Measurements from ENCODE around the gene RBMS3.

RBMS3 gene

DNA sequence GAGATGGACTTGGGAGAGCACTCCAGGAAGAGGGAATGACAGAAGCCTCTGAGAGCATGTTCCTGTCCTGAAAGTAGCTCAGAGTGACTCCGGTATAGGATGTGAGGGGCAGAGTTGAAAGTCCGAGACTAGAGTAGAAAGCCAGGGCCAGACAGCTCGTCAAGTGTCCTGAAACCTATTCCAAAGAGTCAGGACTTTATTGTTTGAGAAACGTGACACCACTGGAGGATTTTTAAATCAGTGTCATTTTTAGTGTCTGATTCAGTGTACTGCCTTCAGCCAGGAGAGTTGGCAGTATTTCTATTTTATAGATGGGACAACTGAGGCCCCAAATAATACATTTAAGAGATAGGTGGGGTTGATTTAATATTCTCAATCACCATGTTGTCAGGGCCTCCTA, 1.6 kb upstream of the RBMS3 start:
- DNase-seq: no peak

DNA sequence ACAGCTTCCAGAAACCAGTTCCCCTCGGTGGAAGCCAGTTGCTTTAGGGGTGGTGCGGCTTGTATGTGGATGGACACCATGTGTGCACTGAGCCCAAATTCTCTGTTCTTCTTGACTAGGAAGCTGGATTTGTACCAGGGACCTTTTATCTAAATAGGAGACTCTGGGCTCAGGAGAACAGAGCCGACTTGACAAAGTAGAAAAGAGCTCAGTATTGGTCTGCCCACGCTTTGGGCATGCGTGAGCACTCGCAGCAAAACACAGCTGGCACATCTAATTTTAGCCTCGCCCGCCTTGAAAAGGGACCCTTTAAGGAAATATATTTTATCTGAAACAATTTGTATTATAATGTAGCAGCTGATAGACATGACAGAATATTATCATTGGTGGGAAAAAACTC, 1.1 kb upstream of the RBMS3 start:
- DNase-seq: no peak

DNA sequence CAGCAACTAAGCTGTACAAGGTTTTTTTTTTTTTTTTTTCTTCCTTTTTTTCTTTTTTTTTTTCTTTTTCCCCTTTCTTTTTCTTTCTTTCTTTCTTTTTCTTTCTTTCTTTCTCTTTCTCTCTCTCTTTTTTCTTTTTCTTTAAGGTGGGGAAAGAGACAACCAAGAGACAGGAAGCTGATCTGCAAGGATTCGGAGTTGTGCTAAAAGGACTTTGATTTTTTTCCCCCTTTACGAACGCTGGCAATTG, 148 bp downstream of the RBMS3 start:
- no peak for DNase-seq

DNA sequence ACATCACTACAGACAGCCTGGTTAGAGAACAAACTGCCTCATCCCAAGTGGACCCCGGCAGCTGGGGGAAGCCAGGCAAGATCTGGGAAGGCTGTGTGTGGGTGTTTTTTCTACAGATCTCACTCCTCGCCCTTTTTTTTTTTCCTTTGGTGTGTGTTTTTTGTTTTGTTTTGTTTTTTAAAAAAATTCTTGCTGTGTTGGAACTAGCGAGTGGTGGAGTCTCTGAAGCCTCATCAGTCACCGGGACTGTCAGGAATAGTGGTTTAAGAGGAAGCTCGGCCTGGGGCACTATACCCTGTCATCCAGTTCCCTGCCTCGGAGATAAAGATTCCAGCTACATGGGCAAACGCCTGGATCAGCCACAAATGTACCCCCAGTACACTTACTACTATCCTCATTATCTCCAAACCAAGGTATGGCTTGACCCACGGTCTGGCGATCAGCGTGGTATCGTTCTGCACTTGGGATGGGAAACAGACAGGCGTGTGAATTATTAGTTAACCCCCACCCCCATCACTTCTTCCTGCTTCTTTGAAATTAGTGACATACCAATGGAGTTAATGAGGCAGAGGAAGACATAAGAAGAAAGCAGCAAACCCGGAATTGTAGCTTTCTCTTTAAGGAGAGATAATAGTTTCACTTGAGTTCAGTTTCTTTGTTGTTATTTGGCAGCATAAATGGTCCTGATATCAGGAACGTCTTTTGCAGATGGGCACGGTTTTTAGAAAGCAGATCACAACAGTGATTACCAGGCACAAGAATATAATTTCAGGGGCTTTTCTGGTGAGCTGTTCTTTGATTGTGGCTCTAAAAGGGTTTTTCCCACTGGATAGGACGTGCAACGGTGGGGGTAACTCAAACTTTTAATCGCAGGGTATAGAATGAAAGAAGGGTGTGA, 722 bp downstream of the RBMS3 start:
- DNase-seq: no peak

DNA sequence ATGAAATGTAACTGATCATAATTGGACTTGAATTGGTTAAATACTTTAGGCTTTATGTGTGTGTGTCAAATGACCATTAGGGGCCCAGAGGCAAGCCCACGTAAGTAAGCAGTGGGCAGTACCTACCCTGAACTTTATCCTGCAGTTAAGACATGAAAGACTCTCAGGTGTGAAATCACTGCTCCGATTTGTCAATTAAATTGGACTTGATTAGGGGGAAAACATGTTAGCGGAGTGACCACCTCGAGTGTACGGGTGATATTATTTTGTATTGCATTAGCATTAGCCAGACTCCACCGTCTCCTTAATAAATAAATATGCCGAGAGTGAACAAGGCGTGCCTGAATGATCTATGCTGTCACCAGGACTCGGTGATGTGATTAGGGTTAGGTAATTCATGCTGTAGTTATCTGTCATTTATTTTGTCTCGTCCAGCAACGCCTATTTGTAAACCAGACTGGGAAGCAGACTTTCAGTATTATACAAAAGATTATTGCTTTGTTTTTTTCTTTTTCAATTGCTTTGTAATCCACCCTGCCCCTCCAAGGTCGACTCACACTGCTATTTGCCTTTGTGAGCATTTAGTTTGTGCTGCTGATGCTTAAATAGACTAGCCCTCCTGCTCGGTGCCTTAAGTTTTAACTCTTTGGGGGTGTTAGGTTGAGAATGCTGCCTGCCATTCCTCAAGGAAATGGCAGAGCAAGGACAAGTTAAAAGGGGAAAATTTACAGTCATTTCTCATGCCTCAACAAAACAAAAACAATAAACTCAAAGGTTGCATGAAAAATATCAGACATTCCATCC, 1.8 kb downstream of the RBMS3 start:
- no peak for DNase-seq

DNA sequence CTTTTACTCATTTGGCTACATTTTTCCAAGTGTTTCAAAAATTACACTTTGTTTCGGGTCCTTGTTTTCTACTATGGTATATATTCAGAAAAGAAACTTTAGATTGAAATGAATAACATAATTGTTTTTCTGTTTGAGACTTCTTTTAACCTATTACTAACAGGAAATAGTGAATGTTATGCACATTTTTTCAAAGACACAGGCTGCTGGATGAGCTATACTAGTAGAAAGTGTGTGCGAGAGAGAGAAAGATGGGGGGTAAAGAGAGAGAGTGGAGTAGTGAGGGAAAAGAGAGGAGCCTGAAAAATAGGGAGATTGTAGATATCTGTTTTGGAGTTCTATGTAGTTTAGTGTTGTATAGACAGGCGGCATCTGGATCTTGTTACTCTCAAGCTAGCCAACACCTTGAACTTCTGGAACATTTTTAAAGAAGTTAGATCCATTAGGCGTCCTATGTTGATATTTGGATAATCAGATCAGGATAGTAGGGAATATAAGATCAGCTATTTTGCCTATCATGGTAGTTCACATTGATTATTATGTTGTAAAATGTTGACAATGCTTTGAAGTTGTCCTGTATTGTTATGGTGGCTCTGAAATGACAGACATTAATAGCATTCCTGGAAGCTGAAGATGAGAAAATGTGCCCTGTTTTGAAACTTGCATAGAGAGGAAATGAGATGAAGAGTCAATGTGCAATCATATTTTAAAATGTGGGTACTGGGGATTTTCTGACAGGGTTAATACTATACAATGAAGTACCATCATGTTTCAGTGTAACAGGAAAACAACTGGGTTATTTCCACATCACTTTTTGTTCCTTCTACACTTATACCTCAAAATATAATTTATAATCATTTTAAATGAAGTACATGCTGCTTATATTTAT, 2.6 kb downstream of the RBMS3 start:
- no peak for DNase-seq

DNA sequence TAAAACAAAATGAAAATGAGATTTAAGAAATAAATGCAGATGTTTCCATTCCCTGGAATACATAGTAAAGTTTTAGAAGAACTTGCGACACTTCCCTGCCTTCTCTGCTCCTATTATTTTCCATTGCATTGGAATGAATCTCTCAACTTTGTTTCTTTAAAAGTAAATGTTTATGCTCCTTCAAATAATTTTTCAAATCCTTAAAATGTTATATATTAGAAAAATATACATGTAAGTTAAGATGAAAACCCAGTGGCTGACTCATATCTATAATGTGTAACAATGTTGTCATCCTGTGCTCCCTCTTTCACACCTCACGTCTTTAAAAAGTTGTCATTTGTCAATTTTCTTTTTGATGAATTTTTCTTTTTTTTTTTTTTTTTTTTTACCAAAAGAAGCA, 3.6 kb downstream of the RBMS3 start:
- DNase-seq: no peak

DNA sequence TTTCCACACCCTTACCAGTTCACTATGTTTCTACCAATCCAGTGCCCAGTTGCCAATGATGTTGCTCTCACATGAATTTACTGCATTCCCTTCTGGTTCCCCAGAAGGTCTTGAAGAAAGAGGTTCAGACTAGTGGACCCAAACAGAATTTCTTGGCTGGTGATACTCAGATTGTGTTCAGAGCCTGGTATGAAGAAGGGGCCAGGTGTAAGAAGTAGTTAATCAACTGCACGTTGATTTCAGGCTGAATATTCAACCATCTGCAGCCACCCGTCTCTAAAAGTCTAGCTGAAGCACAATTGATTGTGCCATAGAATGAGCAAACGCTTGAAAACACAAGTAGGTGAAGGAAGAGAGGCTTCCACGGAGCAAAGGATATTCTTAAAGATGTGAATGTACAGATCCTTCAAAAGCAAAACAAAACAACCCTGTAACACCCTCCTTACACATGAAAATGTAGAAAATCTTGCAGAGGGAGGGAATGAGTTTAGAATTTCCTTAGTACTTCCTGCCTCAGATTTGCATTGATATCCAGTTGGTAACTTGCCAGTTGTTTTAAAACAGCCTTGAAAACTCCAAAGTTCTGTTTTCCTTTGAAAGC, 4.7 kb downstream of the RBMS3 start:
- no peak for DNase-seq

DNA sequence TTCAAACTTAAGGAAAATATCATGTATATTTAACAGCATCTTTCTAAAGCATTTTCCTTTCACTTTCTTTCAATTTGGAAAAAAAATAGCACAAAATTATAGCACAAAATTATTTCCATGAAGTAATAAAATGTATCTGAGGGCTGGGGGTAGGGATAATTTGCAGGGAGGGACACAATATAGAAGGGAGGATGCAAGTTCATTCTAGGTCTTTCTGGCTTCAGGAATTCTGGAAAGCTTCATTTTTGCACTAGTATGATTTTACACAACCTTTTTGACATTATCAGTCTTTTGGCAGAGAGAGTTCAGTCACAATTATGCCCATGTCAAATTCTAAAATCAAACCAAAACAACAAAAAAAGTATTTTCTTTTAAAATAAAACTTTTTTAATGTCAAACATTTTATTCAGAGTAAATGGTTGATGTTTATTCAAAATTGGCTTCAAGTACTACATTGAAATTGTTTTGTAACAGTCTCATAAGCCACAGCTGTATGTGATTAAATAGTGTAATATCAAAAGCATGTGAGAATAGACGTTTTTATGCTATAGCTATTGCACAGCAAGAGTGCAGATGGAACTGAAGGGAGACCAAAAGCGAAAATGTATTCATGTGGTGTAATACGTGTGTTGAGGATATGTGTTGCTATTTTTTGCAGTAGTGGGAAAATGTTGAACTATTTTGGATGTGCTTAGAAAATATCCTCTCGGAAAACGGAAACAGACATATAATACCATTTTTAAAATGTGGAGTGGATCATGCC, 5.8 kb downstream of the RBMS3 start:
- no peak for DNase-seq

DNA sequence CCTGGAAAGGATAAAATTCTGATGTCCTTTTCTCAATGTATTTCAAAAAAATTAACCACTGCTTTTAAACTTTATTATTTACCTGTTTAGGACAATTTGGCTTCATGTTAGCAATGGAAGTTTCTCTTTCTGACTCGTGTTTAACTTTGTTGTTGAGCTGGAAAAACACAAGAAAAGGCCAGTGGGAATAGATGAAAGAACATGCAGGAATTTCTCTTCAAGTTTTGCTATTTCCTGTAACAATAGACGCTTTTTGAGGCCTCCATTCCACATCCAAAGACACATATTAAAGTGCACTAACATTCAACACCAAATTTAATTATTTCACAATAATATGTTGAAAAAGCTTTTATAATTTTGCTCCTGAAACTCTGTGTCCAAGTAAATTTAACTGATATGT, 9.7 kb downstream of the RBMS3 start:
- no peak for DNase-seq

DNA sequence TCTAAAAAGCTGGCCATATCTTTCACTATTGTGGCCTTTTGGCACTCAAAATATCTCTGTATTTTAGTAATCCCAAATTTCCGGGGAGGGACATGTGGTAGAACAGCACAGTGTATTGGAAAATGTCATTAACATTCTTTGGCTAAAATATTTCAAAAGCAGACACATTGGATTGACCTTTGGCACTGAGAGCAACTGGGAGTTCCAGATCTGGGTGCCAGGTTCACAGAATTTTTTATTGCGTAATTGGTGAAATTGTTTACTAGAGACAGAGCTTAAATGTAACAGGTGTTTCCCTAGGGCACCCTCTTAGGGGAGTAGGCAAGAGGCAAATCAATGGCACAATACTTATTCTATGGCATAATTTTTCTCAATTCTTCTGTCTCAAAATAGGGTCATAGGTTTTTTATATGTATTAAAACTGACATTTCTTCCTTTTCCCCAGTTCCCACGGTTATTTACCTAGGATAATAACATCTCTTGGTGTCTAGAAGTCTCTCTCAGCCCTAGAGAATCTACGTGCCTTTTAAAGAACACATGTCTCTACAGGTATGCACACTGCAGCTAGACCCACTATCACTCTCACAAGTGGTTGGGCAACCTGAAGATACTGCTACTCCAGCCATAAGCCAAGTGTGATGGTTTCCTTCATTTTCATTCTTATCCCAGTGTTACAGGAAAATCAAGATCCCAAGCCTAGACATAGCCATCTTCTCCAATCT, 10.6 kb downstream of the RBMS3 start:
- no peak for DNase-seq

DNA sequence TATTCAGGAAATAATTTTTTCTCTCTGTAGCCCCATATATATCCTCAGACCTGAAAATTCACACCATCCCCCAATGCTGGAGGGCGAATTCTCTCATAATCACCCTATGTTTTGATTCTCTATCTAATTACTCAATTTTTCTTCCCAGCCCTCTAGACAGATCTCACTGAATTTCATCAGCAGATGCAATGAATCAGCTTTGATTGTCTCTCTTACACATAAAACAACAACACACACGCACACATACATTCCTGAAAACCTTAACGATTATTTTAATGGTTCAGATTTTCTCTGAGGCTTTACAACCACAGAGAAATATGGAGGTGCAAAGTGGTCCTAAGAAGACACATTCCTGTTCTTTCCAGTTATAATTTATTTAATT, 11.1 kb downstream of the RBMS3 start:
- no peak for DNase-seq

DNA sequence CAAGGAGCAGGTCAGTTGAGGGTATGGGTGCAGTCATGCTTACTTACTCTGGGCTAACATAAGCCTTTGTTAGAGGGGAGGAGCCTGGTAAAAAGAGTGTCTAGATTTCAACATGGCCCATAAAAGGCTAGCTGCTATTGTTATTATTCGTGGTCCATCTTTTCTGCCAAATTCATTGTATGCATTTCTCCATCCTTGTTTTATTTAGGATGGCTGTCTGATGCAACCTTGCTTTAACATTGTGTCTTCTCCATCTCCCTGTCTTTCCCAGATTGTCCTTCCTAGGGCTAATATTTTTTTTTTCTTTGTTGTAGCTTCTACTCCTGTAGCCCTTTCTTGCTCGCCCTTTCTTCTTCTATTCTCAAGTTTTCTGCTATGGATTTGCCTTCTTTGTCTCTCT, 12.6 kb downstream of the RBMS3 start:
- DNase-seq: no peak

DNA sequence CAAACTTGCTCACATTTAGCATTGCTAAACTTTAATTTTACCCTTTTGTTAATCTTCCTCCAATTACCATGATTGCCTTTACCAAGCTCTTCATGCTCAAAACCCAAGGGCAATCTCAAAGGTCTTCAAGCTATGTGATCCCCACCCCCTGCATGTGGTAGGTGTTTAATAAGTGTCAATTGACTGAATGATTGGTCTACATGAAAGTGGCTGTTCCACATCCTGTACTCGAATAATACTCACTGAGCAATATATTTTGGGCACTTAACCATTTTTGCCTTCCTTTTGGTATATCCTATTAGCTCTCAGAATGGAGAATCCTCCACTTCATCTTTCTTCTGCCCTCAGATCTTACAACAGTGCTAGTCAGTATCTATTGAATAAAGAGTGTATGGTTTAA, 17.1 kb downstream of the RBMS3 start:
- no peak for DNase-seq

DNA sequence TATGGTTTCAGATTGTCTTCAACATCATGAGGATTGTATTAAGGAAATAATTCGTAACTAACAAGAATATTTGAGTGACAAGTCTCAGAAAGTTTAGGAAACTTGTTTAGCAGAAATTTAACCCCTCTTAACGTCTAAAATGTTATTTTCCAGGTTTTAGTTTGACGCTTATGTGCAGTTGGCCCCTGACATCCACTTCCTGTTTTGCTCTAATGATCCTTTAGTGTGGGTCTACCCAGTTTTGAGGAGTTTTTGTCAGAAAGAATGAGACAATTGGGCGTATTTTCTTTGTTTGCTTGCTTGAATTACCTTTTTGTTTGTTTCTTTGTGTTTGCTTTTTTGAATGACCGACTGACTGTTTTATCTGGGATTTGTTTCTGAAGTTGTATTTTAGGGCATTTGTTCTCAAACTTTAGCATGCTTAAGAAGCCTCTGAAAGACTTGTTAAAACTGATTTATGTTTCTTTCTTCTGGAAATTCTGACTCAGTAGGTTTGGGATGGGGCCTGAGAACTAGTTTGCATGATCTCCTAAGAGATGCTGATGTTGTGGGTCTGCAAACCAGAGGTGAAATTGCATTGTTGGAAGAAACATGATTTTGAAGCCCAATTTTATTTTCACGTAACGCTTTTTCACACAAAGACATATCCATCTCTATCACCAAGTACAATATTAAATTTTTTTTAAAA, 20.6 kb downstream of the RBMS3 start:
- DNase-seq: no peak

DNA sequence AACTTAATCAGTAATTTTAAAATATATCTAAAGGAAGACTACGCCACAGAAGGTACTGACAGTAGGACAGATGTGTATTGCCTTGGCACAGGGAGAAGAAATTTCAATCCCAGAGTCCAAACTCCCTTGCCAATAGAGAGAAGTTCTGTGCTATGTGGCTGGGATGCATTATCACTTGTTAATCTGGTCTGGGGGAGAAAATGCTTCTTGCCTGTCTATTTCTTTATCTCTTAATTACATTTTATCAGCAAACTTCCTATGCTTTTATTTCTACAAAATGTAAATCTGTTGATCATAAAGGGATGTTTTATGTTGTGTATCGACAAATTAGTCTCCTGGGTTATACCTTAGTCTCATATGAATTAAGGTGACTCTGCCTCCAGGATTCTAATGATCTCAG, 21.7 kb downstream of the RBMS3 start:
- DNase-seq: no peak

DNA sequence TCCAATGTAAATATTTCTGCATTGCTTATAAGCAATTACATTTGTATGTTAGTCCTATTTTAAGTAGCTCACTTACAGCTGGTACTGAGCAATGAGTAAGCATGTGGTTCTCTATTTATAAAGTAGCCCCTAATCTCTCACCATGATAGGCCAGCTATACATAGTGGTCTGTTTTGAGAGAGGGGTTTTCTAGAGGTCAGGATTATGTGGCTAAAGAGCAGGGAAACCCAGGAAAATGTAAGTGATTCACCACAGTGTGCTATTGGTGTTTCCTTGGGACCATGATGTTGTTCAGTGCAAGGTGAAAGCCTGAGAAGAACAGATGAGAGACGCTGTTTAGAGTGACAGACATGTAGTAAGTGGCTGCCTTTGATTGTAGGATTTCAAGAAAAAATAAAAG, 26.4 kb downstream of the RBMS3 start:
- DNase-seq: no peak

DNA sequence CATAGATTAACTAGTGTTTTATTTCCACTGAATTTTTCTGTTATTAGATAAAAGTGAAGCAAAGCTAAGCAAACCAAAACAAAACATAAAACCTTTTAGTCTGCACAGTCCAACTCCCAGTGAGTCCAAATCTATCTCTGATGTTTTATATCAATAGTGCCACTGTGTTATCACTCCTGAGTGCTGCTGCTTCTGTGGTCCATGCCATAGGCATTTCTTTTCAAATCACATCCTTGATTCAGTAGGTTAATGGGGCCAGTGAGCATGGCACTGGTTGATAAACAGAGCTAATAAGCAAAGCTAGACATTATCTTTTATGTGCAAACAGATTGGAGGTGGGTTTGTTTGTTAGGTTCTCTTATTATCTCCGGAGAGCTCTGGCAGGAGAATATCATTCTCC, 30.0 kb downstream of the RBMS3 start:
- no peak for DNase-seq

DNA sequence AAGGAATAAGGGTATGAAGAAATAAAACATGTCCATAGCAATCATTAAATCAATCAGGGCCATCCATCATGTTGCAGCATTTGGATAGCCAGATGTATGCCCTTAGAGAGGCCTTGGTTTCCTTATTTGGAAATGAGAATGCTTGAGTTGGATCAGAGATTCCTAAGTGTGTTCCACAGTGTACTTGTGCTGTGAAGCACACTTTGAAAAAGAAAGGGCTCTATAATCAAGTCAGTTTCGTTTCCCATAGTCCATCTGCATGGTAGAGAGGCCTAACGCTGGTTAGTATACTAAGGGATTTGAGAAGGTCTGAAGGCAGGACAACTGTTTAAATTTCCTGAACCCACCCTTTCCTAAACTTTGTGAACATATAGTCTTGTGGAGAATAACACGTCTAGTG, 30.9 kb downstream of the RBMS3 start:
- no peak for DNase-seq

DNA sequence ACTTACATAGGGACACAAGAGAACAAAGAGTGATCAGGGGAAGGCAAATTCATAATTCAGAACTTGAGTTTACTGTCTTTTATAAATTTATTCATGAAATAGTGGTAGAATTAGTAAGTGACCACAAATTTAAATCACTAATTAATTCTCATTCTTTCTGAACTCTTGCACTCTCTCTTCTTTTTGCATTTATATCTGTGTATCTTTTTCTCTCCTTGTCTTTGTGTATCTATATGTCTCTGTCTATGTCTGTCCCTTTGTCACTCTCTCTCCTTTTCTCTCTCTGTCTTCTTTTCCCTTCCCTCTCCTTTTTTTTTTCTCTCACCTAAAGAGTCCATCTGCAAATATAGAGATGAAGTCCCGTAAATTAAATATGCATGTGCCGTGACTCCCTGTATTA, 31.5 kb downstream of the RBMS3 start:
- DNase-seq: no peak

DNA sequence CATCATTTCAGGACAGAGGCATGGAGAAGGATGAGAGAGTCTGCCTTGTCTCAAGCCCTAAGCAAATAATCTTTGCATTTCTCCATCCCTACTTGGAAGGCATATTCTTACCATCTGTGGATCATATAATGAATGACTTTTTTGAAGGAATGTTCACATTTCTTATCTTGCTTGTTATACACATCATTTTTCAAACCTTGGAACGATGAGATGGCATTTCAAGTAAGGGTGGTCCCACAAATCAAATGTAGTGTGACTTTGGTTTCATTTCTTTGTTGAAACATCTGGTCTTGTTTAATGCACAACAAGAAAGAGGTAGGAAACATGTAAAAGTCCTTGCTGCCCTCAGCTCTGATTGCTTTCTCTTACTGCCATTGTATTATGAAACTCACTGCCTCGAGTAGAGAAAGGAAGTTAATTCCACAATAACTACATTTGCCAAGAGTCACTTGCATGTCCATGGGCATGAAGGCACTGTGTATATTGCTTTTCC, 32.1 kb downstream of the RBMS3 start:
- DNase-seq: no peak

All from stimulated activated naive CD4-positive, alpha-beta T cell (primary cell).